HG02981 (cell line): ENCODE measurements around the gene ZNF223.

ENCODE experiments used
- ATAC-seq: cut with Tn5 transposase; IDR thresholded peaks from one replicate; pipeline ENCODE4 v1.9.1; 2021; ENCODE audit warnings: mild to moderate bottlenecking, moderate library complexity; ENCODE audit not compliant: unreplicated experiment

Gene ZNF223

GRCh38 chr19:44051650-44052402, at the start of gene ZNF223:
Gene ZNF223 (plus strand): TSS chr19:44052036. CDS start chr19:44055177, 3,141 bp downstream.
- peak; percentile 65 for ATAC-seq

GRCh38 chr19:44002212-44002565, 49.6 kb upstream of the ZNF223 start:
- no peak for ATAC-seq

DNA sequence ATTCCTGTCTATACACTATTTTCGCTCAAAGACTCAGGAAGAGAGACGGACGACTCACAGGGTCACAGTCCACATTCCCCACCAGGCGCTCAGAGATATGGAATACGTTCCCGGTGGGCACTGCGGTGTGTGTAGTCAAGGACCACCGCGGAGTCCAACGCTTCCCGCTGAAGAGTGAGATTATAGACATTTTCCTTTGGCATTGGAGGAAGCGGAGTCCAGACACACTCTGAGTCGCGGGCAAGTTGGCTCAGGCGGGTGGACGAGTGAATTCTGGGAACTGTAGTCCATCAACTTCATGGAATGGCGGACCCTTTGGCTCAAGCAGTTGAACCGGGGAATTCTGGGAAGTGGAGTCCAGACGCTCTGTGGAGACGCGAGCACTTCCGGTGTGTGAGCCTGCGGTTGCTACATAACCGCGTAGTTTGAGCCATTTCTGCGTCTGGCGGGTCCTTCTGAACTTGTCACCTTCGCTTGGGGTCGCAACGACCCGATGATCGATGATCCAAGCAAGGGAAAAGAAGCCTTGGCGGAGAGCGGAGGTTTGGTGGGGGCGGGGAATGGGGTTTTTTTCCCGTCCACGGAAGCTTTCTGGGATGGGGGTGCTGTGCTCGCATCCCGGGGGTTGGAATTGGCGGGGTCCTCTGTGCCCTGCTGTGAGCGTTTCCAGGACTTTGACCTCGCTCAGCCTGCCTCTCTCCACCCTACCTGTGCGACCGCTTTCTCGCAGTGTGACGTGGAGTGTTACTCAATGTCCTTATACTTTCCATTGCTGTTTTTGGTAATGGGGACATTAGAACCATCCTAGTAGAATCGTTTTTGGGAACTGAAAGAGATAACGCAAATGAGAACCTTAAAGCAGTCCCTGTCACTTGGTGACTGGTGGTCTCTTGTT, 49.0 kb upstream of the ZNF223 start, which contains the start of gene ZNF230:
ZNF230 (plus strand) TSS at position 392 of the 895 bp plus-strand sequence. CDS start 4,122 bp downstream, outside the sequence.
- ATAC-seq = peak; percentile 90

- peak; percentile 20 for ATAC-seq
Measured at GRCh38 chr19:44003461-44004009, 48.3 kb upstream of the ZNF223 start.

DNA sequence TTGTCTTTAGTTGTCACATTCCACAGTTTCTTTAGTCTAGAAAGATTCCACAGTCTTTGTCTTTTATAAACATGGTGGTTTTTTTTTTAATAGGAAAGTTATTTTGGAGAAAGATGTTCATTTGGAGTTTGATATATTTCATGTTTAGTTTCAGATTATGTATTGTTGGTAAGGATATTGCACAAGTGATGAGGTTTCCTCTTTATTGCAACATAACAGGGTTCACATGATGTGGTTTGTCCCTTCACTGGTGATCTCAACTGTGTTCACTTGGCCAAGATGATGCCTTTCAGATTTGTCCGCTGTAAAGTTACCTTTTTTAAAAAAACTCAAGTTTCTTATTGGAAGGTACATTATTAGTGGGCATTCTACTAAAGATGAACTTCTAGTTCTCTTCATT, 45.9 kb upstream of the ZNF223 start:
- no peak for ATAC-seq

DNA sequence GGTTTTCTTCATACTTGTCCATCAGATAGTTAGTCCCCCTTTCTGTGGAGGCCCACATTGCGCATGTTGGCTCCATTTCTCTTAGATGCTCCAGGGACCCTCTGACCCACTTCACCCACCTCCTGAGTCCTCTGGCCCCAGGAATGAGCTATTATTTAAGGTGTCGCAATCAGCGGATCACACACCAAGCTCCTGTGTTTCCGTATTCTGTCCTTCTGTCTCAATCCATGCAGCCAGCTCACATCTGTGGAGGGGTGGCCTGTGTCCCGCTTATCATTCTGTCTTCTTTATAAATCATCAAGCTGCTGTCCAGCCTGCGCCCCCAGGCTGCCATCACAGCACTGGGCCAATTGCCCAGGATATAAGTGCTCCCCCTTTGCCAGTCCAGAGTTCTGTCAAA, 44.4 kb upstream of the ZNF223 start:
- no peak for ATAC-seq

DNA sequence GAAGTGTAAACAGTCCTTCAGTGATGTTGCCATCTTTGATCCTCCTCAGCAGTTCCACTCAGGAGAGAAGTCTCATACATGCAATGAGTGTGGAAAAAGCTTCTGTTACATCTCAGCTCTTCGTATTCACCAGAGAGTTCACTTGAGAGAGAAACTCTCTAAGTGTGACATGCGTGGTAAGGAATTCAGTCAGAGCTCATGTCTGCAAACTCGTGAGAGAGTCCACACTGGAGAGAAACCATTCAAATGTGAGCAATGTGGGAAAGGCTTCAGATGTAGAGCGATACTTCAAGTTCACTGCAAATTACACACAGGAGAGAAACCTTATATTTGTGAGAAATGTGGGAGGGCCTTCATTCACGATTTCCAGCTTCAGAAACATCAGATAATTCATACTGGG, 41.4 kb upstream of the ZNF223 start:
- no peak for ATAC-seq

DNA sequence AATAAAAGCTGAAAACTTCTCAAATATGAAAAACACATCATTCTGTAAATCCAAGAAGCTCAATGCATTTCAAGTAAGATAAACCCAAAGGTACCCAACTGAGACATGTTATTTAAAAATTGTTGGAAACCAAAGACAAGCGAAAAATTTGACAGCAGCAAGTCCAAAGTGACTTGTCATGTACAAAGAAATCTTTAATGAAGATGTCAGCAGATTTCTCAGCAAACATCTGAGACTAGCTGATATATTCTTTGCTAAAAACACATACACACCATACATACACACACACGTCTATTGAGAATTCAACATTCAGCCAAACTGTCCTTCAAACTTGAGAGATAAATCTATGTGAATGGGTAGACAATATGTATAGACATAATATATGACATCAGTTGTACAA, 32.3 kb upstream of the ZNF223 start:
- ATAC-seq = no peak

DNA sequence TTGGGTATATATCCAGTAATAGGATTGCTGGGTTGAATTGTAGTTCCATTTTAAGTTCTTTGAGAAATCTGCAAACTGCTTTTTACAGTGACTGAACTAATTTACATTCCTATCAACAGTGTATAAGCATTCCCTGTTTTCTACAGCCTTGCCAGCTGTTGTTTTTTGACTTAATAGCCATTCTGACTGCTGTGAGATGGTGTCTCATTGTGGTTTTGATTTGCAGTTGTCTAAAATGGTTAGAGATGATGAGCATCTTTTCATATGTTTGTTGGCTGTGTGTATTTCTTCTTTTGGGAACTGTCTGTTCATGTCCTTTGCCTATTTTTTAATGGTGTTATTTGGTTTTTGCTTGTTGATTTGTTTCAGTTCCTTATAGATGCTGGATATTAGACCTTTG, 30.6 kb upstream of the ZNF223 start:
- no peak for ATAC-seq

GRCh38 chr19:44024900-44025216, 27.0 kb upstream of the ZNF223 start:
- no peak for ATAC-seq

DNA sequence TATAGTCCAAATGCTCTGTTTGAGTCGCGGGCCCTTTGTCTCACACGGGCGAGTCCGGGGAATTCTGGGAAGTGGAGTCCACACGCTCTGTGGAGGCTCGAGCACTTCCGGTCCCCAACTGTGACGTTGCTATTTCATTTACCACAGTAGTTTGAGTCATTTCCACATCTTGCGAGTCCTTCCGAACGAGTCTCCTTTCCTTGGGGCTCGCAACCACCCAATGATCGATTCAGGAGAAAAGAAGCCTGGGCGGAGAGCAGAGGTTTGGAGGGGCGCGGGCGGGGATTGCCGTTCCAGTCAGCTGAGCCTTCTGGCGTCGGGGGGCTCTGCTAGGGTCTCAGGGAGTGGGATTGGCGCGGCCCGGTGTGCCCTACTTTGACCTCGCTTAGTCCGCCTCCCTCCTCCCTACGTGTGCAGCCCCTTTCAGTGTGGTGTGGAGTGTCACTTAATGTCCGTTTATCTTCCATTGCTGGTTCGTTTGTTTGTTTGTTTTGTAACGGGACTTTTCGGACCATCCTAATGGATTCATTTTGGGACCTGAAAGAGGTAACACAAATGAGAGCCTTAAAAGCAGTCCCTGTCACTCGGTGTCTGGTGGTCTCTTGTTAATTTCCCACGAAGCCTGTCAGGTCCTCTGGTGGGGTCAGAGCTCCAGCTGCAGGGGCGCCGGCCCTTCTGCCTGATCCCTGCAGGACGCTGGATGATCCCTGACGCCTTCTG, 26.5 kb upstream of the ZNF223 start, which contains the start of gene ZNF222:
ZNF222 (plus strand) TSS at position 163 of the 720 bp plus-strand sequence; CDS start at position 221, 58 bp downstream.
- ATAC-seq = peak; percentile 97

GRCh38 chr19:44026622-44027021, 25.2 kb upstream of the ZNF223 start:
- ATAC-seq = no peak

GRCh38 chr19:44032001-44032610, 19.7 kb upstream of the ZNF223 start:
- ATAC-seq = no peak

GRCh38 chr19:44042147-44042546, 9.7 kb upstream of the ZNF223 start:
- ATAC-seq = no peak

DNA sequence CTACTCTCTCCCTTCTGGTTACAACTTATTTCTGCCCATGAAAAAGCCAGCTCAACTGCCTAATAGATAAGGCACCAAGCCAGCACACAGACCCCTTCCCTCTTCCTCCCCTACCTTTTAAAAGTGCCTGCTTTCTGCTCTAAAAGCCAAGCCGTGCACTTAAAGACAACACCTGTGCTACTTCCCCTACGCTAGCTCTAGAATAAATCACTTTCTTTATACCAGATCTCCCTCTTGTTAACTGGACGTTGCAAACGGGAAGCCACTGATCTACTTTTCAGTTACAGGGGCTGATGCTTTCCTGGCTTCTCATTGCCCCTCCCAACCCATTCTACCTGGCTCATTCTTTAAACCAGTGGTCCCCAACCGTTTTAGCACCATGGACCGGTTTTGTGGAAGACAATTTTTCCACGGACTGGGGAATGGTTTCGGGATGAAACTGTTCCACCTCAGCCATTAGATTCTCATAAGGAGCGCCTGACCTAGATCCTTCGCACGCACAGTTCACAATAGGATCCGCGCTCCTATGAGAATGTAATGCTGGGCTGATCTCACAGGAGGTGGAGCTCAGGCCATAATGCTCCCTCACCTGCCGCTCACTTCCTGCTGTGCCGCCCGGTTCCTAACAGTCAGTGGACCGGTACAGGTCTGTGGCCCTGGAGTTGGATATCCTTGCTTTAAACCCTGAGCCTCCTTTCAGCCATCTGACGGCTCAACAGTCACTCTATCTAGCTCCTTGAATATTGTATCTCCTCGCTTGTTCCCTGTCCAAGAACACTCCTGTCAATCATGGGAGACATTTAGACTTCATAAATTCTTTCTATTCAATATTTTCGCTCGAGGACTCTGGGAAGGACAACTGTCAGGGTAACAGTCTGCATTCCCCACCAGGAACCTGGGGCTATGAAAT, 841 bp upstream of the ZNF223 start:
- no peak for ATAC-seq

- ATAC-seq = no peak
Measured at GRCh38 chr19:44055870-44056269, 4.0 kb downstream of the ZNF223 start.

DNA sequence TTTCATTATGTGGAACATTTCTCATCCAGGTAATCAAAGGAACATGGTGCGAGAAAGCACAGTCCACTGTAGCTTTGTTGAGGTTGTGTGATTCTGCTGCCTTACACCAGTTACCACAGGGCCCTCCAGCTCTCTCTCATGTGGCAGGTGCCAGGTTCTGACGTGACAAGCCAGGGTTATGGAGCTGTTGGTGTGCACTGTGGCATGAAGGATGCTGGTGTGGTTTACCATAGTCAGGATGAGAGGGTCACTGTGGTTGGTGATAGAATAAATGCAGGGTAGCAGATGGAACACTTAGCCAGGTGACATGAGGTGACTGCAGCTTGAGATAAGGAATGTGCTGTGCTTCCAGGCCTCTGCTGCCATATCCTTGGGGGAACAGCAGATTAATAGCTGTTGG, 7.4 kb downstream of the ZNF223 start:
- no peak for ATAC-seq

- no peak for ATAC-seq
Measured at GRCh38 chr19:44061038-44061437, 9.2 kb downstream of the ZNF223 start.

DNA sequence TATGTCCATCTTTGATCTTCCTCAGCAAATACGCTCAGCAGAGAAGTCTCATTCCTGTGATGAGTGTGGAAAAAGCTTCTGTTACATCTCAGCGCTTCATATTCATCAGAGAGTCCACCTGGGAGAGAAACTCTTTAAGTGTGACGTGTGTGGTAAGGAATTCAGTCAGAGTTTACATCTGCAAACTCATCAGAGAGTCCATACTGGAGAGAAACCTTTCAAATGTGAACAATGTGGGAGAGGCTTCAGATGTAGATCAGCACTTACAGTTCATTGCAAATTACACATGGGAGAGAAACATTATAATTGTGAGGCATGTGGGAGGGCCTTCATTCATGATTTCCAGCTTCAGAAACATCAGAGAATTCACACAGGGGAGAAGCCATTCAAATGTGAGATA, 14.5 kb downstream of the ZNF223 start:
- no peak for ATAC-seq

DNA sequence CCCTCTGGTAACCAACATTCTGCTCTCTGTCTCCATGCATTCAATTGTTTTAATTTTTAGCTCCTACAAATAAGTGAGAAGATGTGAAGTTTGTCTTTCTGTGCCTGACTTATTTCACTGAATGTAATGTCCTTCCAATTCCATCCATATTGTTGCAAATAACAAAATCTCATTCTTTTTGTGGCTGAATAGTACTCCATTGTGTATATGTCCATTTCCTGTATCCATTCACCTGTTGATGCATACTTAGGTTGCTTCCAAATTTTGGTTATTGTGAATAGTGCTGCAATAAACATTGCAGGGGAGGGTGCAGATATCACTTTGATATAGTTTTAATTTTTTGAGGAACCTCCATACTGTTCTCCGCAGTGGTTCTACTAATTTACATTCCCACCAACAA, 17.6 kb downstream of the ZNF223 start:
- ATAC-seq = no peak
